HG02678 (cell line): ENCODE results near the gene REPS2.

ENCODE experiments used
- ATAC-seq: cut with Tn5 transposase; IDR thresholded peaks from one replicate; pipeline ENCODE4 v1.9.1; 2021; ENCODE audit warnings: mild to moderate bottlenecking, moderate library complexity; ENCODE audit not compliant: unreplicated experiment

REPS2 gene

GRCh38 chrX:16946361-16946964 lies at the start of gene REPS2:
Gene REPS2 (plus strand): TSS chrX:16946658. CDS start chrX:16946862, 204 bp downstream.
- peak; percentile 97 for ATAC-seq

- no peak for ATAC-seq
Observed at GRCh38 chrX:16897445-16897844, 49.0 kb upstream of the REPS2 start.

GRCh38 chrX:16903274-16904022 lies 43.0 kb upstream of the REPS2 start:
- ATAC-seq: peak; percentile 62

- ATAC-seq: no peak
Observed at GRCh38 chrX:16910376-16910775, 36.1 kb upstream of the REPS2 start.

- ATAC-seq: no peak
Observed at GRCh38 chrX:16914058-16914457, 32.4 kb upstream of the REPS2 start.

- ATAC-seq: no peak
Observed at GRCh38 chrX:16916561-16916960, 29.9 kb upstream of the REPS2 start.

GRCh38 chrX:16917120-16917519 lies 29.3 kb upstream of the REPS2 start:
- no peak for ATAC-seq

- ATAC-seq: no peak
Observed at GRCh38 chrX:16918979-16919378, 27.5 kb upstream of the REPS2 start.

- ATAC-seq: no peak
Observed at GRCh38 chrX:16920075-16920474, 26.4 kb upstream of the REPS2 start.

GRCh38 chrX:16923157-16923556 lies 23.3 kb upstream of the REPS2 start:
- ATAC-seq: no peak

GRCh38 chrX:16924631-16925480 lies 21.6 kb upstream of the REPS2 start:
- no peak for ATAC-seq

GRCh38 chrX:16930392-16930791 lies 16.1 kb upstream of the REPS2 start:
- ATAC-seq: no peak

- no peak for ATAC-seq
Observed at GRCh38 chrX:16931371-16931770, 15.1 kb upstream of the REPS2 start.

- ATAC-seq: no peak
Observed at GRCh38 chrX:16931855-16932575, 14.4 kb upstream of the REPS2 start.

GRCh38 chrX:16934185-16934584 lies 12.3 kb upstream of the REPS2 start:
- no peak for ATAC-seq

GRCh38 chrX:16946971-16947562 lies 609 bp downstream of the REPS2 start:
- ATAC-seq: peak; percentile 14

GRCh38 chrX:16950423-16950822 lies 4.0 kb downstream of the REPS2 start:
- ATAC-seq: no peak

- ATAC-seq: no peak
Observed at GRCh38 chrX:16953606-16954211, 7.3 kb downstream of the REPS2 start.

GRCh38 chrX:16957751-16958150 lies 11.3 kb downstream of the REPS2 start:
- no peak for ATAC-seq

- no peak for ATAC-seq
Observed at GRCh38 chrX:16958356-16958755, 11.9 kb downstream of the REPS2 start.
